ENCODE measurements around the gene ARHGEF40. TPM values are rescaled to one million over a fixed set of nuclear protein-coding genes. Genes with fewer than 3 reads are reported as not detected.

Gene ARHGEF40
- total RNA-seq, 1 donor from 2014 or later: 26.3 TPM

DNA sequence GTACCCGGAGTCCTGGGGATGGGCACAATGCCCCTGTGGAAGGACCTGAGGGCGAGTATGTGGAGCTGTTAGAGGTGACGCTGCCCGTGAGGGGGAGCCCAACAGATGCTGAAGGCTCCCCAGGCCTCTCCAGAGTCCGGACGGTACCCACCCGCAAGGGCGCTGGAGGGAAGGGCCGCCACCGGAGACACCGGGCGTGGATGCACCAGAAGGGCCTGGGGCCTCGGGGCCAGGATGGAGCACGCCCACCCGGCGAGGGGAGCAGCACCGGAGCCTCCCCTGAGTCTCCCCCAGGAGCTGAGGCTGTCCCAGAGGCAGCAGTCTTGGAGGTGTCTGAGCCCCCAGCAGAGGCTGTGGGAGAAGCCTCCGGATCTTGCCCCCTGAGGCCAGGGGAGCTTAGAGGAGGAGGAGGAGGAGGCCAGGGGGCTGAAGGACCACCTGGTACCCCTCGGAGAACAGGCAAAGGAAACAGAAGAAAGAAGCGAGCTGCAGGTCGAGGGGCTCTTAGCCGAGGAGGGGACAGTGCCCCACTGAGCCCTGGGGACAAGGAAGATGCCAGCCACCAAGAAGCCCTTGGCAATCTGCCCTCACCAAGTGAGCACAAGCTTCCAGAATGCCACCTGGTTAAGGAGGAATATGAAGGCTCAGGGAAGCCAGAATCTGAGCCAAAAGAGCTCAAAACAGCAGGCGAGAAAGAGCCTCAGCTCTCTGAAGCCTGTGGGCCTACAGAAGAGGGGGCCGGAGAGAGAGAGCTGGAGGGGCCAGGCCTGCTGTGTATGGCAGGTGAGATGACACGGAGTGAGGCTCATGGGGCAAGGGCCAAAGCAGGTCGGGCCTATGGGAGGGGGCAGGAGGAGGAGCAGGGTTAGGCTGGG is 4.5 kb downstream of the ARHGEF40 start:
- intact Hi-C loops (cut with DNase I): no loop called here
- peak; percentile 73 for DNase-seq (ENCODE audit: low spot score)

GRCh38 chr14:21075719-21076437 is 5.8 kb downstream of the ARHGEF40 start:
- peak; percentile 10 for DNase-seq (ENCODE audit: low spot score)
- intact Hi-C loops (cut with DNase I): no loop called here

- intact Hi-C loops (cut with DNase I): no loop called here
These were observed 7.6 kb downstream of the ARHGEF40 start for GRCh38 chr14:21077672-21078071.

DNA sequence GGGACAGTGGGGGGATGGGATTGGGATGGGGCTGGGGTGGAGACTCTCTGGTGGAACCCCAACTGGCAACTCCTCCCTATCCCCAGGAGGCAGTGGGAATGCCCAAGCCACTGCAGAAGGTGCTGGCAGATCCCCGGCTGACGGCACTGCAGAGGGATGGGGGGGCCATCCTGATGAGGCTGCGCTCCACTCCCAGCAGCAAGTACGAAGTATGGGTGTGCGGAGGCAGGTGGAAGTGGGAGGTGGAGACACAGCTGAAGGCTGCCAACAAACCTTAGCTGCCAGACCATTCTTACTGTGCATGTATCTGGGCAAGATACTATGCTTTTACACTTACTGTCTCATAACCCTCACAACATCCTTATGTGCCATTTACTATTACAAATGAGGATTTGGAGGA is 8.2 kb downstream of the ARHGEF40 start:
- DNase-seq (ENCODE audit: low spot score): no peak
- intact Hi-C loops (cut with DNase I): no loop called here

More at GRCh38 chr14:21077672-21078071, 7.6 kb downstream of the ARHGEF40 start:
- DNase-seq (ENCODE audit: low spot score): peak; percentile 15

DNA sequence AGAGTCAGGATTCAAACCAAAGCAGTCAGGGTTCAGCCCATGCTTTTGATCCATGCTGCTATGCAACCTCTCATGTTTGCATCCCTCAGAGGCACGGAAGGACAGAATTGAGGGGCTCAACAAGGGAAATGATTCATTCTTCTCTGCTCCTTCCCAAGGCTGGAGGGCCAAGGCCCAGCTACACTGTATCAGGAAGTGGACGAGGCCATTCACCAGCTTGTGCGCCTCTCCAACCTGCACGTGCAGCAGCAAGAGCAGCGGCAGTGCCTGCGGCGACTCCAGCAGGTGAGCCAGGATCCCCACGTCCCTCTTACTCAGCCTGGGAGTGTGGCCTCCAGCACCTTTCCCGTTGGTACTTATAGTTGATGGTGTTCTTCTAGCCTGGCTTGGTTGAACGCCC is 8.6 kb downstream of the ARHGEF40 start:
- DNase-seq (ENCODE audit: low spot score): no peak
- intact Hi-C loops (cut with DNase I): no loop called here

- DNase-seq (ENCODE audit: low spot score): no peak
- intact Hi-C loops (cut with DNase I): no loop called here
These were observed 11.5 kb downstream of the ARHGEF40 start for GRCh38 chr14:21081521-21082142.

DNA sequence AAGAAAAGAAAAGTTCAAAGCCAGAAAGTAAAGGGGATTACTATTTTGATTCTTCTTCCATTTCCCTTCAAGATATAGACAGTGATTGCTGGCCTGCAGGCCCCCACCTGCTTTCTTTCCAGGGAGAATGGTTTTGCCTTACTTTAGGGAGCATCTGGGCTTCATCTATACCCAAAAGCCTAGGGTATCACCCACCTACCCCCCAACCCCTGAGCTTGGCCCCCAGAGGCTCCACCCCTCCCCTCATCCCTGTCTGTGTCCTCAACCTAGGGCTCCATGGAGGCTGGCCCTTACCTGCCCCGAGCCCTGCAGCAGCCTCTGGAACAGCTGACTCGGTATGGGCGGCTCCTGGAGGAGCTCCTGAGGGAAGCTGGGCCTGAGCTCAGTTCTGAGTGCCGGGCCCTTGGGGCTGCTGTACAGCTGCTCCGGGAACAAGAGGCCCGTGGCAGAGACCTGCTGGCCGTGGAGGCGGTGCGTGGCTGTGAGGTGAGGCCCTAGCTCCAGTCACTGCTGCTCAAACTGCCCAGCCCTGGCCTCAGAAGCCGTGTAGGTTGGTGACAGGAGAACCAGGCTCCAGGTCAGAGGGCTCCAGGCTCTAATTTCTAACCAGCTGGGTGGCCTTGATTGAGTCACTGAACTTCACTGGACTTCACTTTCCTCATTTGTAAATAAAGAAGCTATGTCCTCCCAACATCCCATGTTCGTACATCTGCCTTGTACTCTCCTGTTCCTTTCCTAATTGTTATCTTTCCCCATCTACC is 13.6 kb downstream of the ARHGEF40 start:
- DNase-seq (ENCODE audit: low spot score): peak; percentile 67
- intact Hi-C loops (cut with DNase I): no loop called here

- peak; percentile 51 for DNase-seq (ENCODE audit: low spot score)
- intact Hi-C loops (cut with DNase I): no loop called here
These were observed 14.3 kb downstream of the ARHGEF40 start for GRCh38 chr14:21084396-21084795.

DNA sequence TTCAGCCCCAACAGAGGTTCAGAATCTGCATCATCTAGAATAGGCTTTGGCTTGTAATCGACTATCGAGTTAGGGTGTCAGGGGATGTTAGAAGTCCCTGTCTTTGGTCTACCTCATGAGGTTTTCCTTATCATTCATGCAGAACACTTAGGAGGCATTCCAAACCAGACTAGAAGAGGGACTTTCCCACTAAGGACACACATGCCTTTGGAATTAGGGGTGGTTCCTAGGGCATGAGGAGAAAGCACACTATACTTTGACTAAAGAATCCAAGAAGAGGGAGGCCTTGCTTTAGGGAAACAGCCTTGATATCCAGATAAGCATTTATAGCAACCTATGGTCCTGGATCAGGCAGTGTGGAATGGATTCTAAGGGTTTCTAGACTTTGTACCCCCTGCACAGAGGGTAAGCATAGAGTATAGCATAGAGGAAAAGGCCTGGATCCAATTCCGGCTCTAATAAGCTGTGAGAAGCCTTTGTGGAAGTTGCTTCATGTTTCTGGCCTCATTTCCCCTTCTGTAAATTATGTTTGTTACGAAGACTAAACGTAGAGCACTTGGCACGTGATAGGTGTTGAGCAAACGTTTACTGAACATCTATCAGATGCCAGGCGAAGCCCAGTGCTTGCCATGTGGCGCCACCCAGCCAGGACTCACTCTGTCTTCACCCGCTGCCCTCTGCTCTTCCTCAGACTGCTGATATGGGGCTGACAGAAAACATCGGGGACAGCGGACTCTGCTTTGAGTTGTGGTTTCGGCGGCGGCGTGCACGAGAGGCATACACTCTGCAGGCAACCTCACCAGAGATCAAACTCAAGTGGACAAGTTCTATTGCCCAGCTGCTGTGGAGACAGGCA is 15.1 kb downstream of the ARHGEF40 start:
- DNase-seq (ENCODE audit: low spot score): peak; percentile 83
- intact Hi-C loops (cut with DNase I): no loop called here

- peak; percentile 53 for DNase-seq (ENCODE audit: low spot score)
- intact Hi-C loops (cut with DNase I): no loop called here
These were observed 16.8 kb downstream of the ARHGEF40 start for GRCh38 chr14:21086908-21087293.

- DNase-seq (ENCODE audit: low spot score): peak; percentile 76
These were observed 17.4 kb downstream of the ARHGEF40 start for GRCh38 chr14:21087294-21088091.

DNA sequence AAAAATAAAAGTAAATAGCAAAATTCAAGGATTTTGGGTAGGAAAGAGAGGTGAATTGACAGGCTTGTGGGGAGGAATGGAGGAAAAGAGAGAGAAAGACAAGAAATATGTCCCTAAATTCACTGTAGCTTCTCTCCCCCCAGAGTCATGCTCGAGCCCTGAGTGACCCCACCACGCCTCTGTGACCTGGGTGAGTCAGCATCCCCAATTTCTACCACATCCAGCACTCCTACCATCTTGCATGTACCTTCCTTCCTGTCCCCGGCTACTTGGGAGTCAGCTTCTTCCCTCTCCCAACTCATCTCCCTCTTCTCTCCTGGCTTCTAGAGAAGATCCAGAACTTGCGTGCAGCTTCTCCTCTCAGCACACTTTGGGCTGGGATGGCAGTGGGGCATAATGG is 18.6 kb downstream of the ARHGEF40 start:
- intact Hi-C loops (cut with DNase I): no loop called here
- no peak for DNase-seq (ENCODE audit: low spot score)

More at GRCh38 chr14:21087294-21088091, 17.4 kb downstream of the ARHGEF40 start:
- intact Hi-C loops (cut with DNase I): no loop called here

- intact Hi-C loops (cut with DNase I): no loop called here
- DNase-seq (ENCODE audit: low spot score): no peak
These were observed 19.2 kb downstream of the ARHGEF40 start for GRCh38 chr14:21089271-21089670.

DNA sequence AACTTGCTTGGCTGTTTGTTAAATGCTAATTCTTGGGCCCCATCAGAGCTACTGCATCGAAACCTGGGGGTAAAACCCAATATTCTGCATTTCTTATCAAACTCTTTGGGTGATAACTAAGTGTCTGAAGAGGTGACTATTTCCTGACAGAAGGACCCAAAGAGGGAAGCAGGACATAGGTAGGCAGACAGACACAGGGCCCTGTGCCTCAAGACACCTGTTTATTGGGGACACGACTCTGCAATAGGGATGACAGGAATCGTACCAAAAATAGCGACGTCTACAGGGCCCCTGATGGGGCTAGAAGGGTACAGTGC is 19.7 kb downstream of the ARHGEF40 start:
- DNase-seq (ENCODE audit: low spot score): no peak
- intact Hi-C loops (cut with DNase I): loop anchor here (5.0 kb wide), 1 partner anchor 73 kb away; no protein-coding TSS in a partner anchor

GRCh38 chr14:21090194-21090939 is 20.3 kb downstream of the ARHGEF40 start:
- DNase-seq (ENCODE audit: low spot score): no peak
- intact Hi-C loops (cut with DNase I): loop anchor here (5.0 kb wide), 1 partner anchor 73 kb away; no protein-coding TSS in a partner anchor

DNA sequence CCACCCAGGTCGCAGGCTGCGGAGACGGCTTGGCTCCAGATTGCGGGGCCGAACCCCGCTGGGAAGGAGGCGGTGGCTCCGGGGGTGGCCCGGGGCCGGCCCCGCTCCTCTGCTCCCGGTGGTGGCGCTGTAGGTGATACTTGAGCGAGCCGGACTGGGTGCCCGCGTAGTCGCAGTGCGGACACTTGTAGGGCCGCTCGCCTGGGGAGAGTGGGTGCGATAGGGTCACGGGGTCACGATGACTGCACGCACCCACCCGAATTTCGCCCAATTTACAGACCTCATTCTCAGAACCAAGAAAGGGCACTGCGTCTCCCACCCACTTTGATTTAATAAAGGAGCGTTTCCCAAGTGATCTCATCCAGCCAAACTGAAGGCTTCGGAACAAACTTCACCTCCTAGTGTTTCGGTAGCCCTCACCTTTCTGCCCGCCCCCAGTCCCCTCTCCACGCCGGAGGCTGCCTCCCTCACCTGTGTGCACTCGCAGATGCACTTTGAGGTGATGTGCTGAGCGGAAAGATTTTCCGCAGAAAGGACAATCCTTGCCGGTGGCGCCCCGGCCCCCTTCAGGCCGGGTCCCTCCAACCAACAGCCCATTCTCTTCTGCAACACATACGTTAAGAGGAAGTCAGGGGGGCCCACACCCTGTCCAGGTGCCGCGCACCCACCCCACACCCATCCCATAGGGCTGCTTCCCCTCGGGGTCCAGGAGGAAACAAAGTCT is 21.0 kb downstream of the ARHGEF40 start:
- no peak for DNase-seq (ENCODE audit: low spot score)
- intact Hi-C loops (cut with DNase I): loop anchor here (5.0 kb wide), 1 partner anchor 74 kb away; no protein-coding TSS in a partner anchor

All from cardiac septum (tissue), 1 donor.